ENCODE measurements around the gene ZBTB18.

The ZBTB18 gene

GRCh38 chr1:244049162-244050013 is 1.7 kb upstream of the ZBTB18 start:
- Histone ChIP-seq H3K27ac (ENCODE audit: low read depth, low read length) (peak overlapping the region; percentile 82), H3K27me3 (ENCODE audit: control insufficient read depth in 1 of 2, insufficient read depth in 2 of 2, low read length in 2 of 2) (no peaks in the 10 kb centered on the region), H3K9me3 (ENCODE audit: control insufficient read depth in 1 of 2, low read length in 2 of 2) (no peaks in the 10 kb centered on the region), H3K4me3 (ENCODE audit: low read depth in 1 of 2, low read length in 2 of 2) (peak overlapping the region; percentile 62 to 96), H3K9ac (ENCODE audit: low read depth in 1 of 2, low read length in 2 of 2) (peak overlapping the region; percentile 56 to 94), H3K4me1 (ENCODE audit: control insufficient read depth in 1 of 2, insufficient read depth in 2 of 2, low read length in 2 of 2) (peaks cover 24 to 35% of the 10 kb centered on the region in 2 donors), H3K36me3 (ENCODE audit: control insufficient read depth in 1 of 2, insufficient read depth in 2 of 2, low read length in 2 of 2) (peaks cover 5 to 9% of the 10 kb centered on the region in 2 donors)

- H3K27ac ChIP-seq (ENCODE audit: low read depth, low read length), result peak overlapping the region; percentile 82
- H3K9ac ChIP-seq (ENCODE audit: low read depth in 1 of 2, low read length in 2 of 2), result peak overlapping the region; percentile 56 to 94
- peaks cover 13 to 17% of the 10 kb centered on the region in 2 donors for H3K36me3 ChIP-seq (ENCODE audit: control insufficient read depth in 1 of 2, insufficient read depth in 2 of 2, low read length in 2 of 2)
- no peaks in the 10 kb centered on the region for H3K9me3 ChIP-seq (ENCODE audit: control insufficient read depth in 1 of 2, low read length in 2 of 2)
- H3K4me3 ChIP-seq (ENCODE audit: low read depth in 1 of 2, low read length in 2 of 2), result peak overlapping the region; percentile 62 to 96
- H3K4me1 ChIP-seq (ENCODE audit: control insufficient read depth in 1 of 2, insufficient read depth in 2 of 2, low read length in 2 of 2), result peaks cover 24 to 35% of the 10 kb centered on the region in 2 donors
- no peaks in the 10 kb centered on the region for H3K27me3 ChIP-seq (ENCODE audit: control insufficient read depth in 1 of 2, insufficient read depth in 2 of 2, low read length in 2 of 2)
Measured at GRCh38 chr1:244050014-244050834, 859 bp upstream of the ZBTB18 start.

DNA sequence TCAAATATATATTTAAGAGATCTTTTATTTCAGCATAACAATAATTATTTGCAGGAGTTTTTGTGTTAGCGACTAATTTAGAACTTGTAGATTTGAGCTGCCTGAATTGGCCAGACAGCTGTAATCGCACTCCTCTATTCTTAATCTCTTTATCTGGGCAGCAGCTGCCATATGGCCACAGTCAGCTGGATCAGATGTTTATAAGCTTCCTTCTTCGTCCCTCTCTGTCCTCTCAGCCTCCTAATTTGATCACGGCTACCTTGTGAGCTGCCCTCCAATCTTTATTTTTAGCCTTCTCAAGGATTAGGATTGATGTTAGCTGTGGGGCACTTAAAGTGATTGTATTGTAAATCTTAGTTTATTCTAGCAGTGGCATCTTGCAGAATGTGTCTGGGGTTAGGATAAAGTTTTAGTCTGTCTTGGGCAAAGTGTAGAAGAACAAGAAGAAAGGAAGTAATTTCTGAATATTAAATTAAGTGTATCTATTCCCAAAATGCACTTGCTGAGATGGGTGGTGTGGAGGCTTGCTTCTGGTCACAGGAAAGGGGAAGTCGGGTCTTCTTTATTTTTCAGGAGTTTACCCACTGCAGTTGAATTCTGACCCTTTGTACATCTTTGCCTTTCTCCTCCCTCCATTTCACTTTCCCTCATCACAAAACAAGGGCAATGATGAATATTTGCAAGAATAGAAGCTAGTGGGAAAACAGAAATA is 1.1 kb downstream of the ZBTB18 start:
- Histone ChIP-seq H3K4me3 (ENCODE audit: low read depth in 1 of 2, low read length in 2 of 2) (no peak overlapping the region), H3K9me3 (ENCODE audit: control insufficient read depth in 1 of 2, low read length in 2 of 2) (no peaks in the 10 kb centered on the region), H3K36me3 (ENCODE audit: control insufficient read depth in 1 of 2, insufficient read depth in 2 of 2, low read length in 2 of 2) (peaks cover 13 to 20% of the 10 kb centered on the region in 2 donors), H3K4me1 (ENCODE audit: control insufficient read depth in 1 of 2, insufficient read depth in 2 of 2, low read length in 2 of 2) (peaks cover 20 to 30% of the 10 kb centered on the region in 2 donors), H3K27ac (ENCODE audit: low read depth, low read length) (no peak overlapping the region), H3K27me3 (ENCODE audit: control insufficient read depth in 1 of 2, insufficient read depth in 2 of 2, low read length in 2 of 2) (no peaks in the 10 kb centered on the region), H3K9ac (ENCODE audit: low read depth in 1 of 2, low read length in 2 of 2) (no peak overlapping the region)

DNA sequence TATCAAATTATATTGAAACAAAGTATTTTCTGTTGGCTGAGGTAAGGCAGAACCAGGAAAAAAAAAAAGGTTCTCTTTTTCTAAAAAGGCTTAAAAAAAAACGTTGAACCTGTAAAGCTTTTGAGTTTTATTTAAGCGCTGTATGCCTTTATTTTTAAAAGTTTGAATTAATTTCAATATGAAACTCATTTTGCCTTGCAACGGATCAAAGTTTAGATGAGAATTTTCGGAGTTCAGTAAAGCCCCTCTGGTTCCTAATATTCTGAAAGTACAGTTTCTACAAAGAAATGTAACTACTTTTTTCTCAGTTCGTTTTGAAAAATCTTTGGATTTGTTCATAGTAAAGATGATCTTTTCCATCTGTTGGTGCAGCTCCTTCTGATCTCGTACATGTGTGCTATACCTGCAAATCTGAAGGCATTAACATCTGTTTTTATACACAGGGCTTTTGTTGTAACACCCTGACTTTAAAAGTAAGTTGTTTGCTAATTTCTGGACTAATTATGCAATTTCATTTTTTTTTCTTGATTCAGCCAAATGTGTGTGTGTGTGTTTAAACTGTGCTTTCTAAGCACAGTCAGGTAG is 1.7 kb downstream of the ZBTB18 start:
- Histone ChIP-seq H3K4me1 (ENCODE audit: control insufficient read depth in 1 of 2, insufficient read depth in 2 of 2, low read length in 2 of 2) (peaks cover 20 to 30% of the 10 kb centered on the region in 2 donors), H3K27me3 (ENCODE audit: control insufficient read depth in 1 of 2, insufficient read depth in 2 of 2, low read length in 2 of 2) (no peaks in the 10 kb centered on the region), H3K9me3 (ENCODE audit: control insufficient read depth in 1 of 2, low read length in 2 of 2) (no peaks in the 10 kb centered on the region), H3K9ac (ENCODE audit: low read depth in 1 of 2, low read length in 2 of 2) (no peak overlapping the region), H3K36me3 (ENCODE audit: control insufficient read depth in 1 of 2, insufficient read depth in 2 of 2, low read length in 2 of 2) (peaks cover 13 to 20% of the 10 kb centered on the region in 2 donors), H3K4me3 (ENCODE audit: low read depth in 1 of 2, low read length in 2 of 2) (no peak overlapping the region), H3K27ac (ENCODE audit: low read depth, low read length) (no peak overlapping the region)

- Histone ChIP-seq H3K36me3 (ENCODE audit: control insufficient read depth in 1 of 2, insufficient read depth in 2 of 2, low read length in 2 of 2) (peaks cover 13 to 20% of the 10 kb centered on the region in 2 donors), H3K4me1 (ENCODE audit: control insufficient read depth in 1 of 2, insufficient read depth in 2 of 2, low read length in 2 of 2) (peaks cover 20 to 30% of the 10 kb centered on the region in 2 donors), H3K4me3 (ENCODE audit: low read depth in 1 of 2, low read length in 2 of 2) (no peak overlapping the region), H3K9ac (ENCODE audit: low read depth in 1 of 2, low read length in 2 of 2) (no peak overlapping the region), H3K27me3 (ENCODE audit: control insufficient read depth in 1 of 2, insufficient read depth in 2 of 2, low read length in 2 of 2) (no peaks in the 10 kb centered on the region), H3K27ac (ENCODE audit: low read depth, low read length) (no peak overlapping the region), H3K9me3 (ENCODE audit: control insufficient read depth in 1 of 2, low read length in 2 of 2) (no peaks in the 10 kb centered on the region)
Measured at GRCh38 chr1:244053831-244054230, 2.7 kb downstream of the ZBTB18 start.

GRCh38 chr1:244054247-244054923 is 3.3 kb downstream of the ZBTB18 start:
- H3K4me1 ChIP-seq (ENCODE audit: control insufficient read depth in 1 of 2, insufficient read depth in 2 of 2, low read length in 2 of 2), result peaks cover 20 to 30% of the 10 kb centered on the region in 2 donors
- peaks cover 13 to 20% of the 10 kb centered on the region in 2 donors for H3K36me3 ChIP-seq (ENCODE audit: control insufficient read depth in 1 of 2, insufficient read depth in 2 of 2, low read length in 2 of 2)
- H3K9ac ChIP-seq (ENCODE audit: low read depth in 1 of 2, low read length in 2 of 2), result no peak overlapping the region

DNA sequence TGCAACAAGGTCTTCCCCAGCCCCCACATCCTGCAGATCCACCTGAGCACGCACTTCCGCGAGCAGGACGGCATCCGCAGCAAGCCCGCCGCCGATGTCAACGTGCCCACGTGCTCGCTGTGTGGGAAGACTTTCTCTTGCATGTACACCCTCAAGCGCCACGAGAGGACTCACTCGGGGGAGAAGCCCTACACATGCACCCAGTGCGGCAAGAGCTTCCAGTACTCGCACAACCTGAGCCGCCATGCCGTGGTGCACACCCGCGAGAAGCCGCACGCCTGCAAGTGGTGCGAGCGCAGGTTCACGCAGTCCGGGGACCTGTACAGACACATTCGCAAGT is 3.8 kb downstream of the ZBTB18 start:
- H3K9ac ChIP-seq (ENCODE audit: low read depth in 1 of 2, low read length in 2 of 2), result no peak overlapping the region
- H3K27me3 ChIP-seq (ENCODE audit: control insufficient read depth in 1 of 2, insufficient read depth in 2 of 2, low read length in 2 of 2), result no peaks in the 10 kb centered on the region
- H3K4me3 ChIP-seq (ENCODE audit: low read depth in 1 of 2, low read length in 2 of 2), result no peak overlapping the region
- peaks cover 13 to 20% of the 10 kb centered on the region in 2 donors for H3K36me3 ChIP-seq (ENCODE audit: control insufficient read depth in 1 of 2, insufficient read depth in 2 of 2, low read length in 2 of 2)
- no peak overlapping the region for H3K27ac ChIP-seq (ENCODE audit: low read depth, low read length)
- H3K9me3 ChIP-seq (ENCODE audit: control insufficient read depth in 1 of 2, low read length in 2 of 2), result no peaks in the 10 kb centered on the region
- peaks cover 19 to 30% of the 10 kb centered on the region in 2 donors for H3K4me1 ChIP-seq (ENCODE audit: control insufficient read depth in 1 of 2, insufficient read depth in 2 of 2, low read length in 2 of 2)

More at GRCh38 chr1:244054247-244054923, 3.3 kb downstream of the ZBTB18 start:
- H3K27me3 ChIP-seq (ENCODE audit: control insufficient read depth in 1 of 2, insufficient read depth in 2 of 2, low read length in 2 of 2), result no peaks in the 10 kb centered on the region
- H3K4me3 ChIP-seq (ENCODE audit: low read depth in 1 of 2, low read length in 2 of 2), result no peak overlapping the region
- H3K27ac ChIP-seq (ENCODE audit: low read depth, low read length), result no peak overlapping the region
- H3K9me3 ChIP-seq (ENCODE audit: control insufficient read depth in 1 of 2, low read length in 2 of 2), result no peaks in the 10 kb centered on the region

GRCh38 chr1:244056577-244056976 is 5.5 kb downstream of the ZBTB18 start:
- H3K36me3 ChIP-seq (ENCODE audit: control insufficient read depth in 1 of 2, insufficient read depth in 2 of 2, low read length in 2 of 2), result peaks cover 13 to 20% of the 10 kb centered on the region in 2 donors
- H3K27me3 ChIP-seq (ENCODE audit: control insufficient read depth in 1 of 2, insufficient read depth in 2 of 2, low read length in 2 of 2), result no peaks in the 10 kb centered on the region
- no peak overlapping the region for H3K27ac ChIP-seq (ENCODE audit: low read depth, low read length)
- no peak overlapping the region for H3K4me3 ChIP-seq (ENCODE audit: low read depth in 1 of 2, low read length in 2 of 2)
- H3K9ac ChIP-seq (ENCODE audit: low read depth in 1 of 2, low read length in 2 of 2), result no peak overlapping the region
- H3K9me3 ChIP-seq (ENCODE audit: control insufficient read depth in 1 of 2, low read length in 2 of 2), result no peaks in the 10 kb centered on the region
- H3K4me1 ChIP-seq (ENCODE audit: control insufficient read depth in 1 of 2, insufficient read depth in 2 of 2, low read length in 2 of 2), result peaks cover 10 to 22% of the 10 kb centered on the region in 2 donors

Measured in duodenal mucosa (tissue), 2 donors.